ENCODE data around the gene OR7C1.
"Not testable (repeated sequence)": the region's sequence is repeated elsewhere in the genome, so short reads cannot be mapped to it uniquely, and the experiment has no call there.

DNA sequence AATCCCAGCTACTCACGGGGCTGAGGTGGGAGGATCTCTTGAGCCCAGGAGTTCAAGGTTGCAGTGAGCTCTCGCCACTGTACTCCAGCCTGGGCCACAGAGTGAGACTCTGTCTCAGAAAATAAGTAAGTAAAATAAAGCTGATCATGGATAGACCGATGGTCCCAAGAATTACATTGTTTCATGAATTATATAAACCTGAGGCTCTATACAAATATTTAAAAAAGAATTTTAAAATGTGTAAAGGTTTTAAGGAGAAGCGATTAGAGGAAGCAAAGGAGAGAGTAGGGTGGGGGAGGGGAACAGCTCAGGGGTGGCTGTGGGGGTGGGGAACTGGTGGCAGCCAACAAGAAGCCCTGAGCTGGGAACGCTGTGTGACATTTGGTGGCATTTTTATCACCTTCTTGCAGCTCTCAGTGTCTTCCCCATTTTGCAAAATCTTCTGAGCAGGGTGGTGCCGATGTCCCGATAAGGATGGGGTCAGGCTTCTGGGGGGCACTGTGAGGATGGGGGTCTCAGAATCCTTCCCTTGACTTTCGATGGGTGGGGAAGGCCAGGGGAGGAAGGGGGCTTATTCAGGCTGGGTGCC lies 51.5 kb downstream of the OR7C1 start:
- TF ChIP-seq KDM1A (CRISPR knock-in tag; IDR thresholded peaks at IDR 0.05); ZNF709 (CRISPR knock-in tag; IDR thresholded peaks at IDR 0.05); SMC3 (IDR thresholded peaks at IDR 0.05; ENCODE audit: low read length); FOXK2 (IDR thresholded peaks at IDR 0.05); ZNF564 (CRISPR knock-in tag; IDR thresholded peaks at IDR 0.05): not testable (repeated sequence)
- TF ChIP-seq, protein P1, sequence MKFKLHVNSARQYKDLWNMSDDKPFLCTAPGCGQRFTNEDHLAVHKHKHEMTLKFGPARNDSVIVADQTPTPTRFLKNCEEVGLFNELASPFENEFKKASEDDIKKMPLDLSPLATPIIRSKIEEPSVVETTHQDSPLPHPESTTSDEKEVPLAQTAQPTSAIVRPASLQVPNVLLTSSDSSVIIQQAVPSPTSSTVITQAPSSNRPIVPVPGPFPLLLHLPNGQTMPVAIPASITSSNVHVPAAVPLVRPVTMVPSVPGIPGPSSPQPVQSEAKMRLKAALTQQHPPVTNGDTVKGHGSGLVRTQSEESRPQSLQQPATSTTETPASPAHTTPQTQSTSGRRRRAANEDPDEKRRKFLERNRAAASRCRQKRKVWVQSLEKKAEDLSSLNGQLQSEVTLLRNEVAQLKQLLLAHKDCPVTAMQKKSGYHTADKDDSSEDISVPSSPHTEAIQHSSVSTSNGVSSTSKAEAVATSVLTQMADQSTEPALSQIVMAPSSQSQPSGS (CRISPR knock-in tag; IDR thresholded peaks at IDR 0.05), result not testable (repeated sequence)
